Neural cell (in vitro differentiated cells): ENCODE measurements around the gene IPMK. TPM values are rescaled to one million over a fixed set of nuclear protein-coding genes. Genes with fewer than 3 reads are reported as not detected.
A peak's percentile ranks its signal among the peaks of the same experiment; 100 is the strongest.

Experiments
- H2AFZ ChIP-seq: fragments of 200-600, 300-800 bp; sonication (generic), shearing (Covaris generic); 2 replicates; pipeline ENCODE4 v1.6.0; 2014; ENCODE audit warnings: low read depth, mild to moderate bottlenecking, antibody characterized with exemption, low read length, moderate library complexity
- H3F3A ChIP-seq: fragments of 200-600 bp; shearing (Covaris generic); 2 replicates; pipeline ENCODE4 v1.6.1; 2016; ENCODE audit warnings: mild to moderate bottlenecking, moderate library complexity, mixed read lengths, antibody characterized with exemption, low read length; ENCODE audit not compliant: insufficient read depth, poor library complexity, severe bottlenecking
- H3K27ac ChIP-seq: fragments of 200-600, 300-800 bp; sonication (generic), shearing (Covaris generic); 2 replicates; pipeline ENCODE4 v1.5.1; 2014; ENCODE audit warnings: mild to moderate bottlenecking, low read length, moderate library complexity
- H3K27me3 ChIP-seq: fragments of 300-800, 200-600 bp; sonication (generic), shearing (Covaris generic); 2 replicates; pipeline ENCODE4 v1.6.0; 2014; ENCODE audit warnings: mild to moderate bottlenecking, low read depth, low read length, moderate library complexity; ENCODE audit not compliant: insufficient read depth
- H3K36me3 ChIP-seq: fragments of 300-800, 200-600 bp; sonication (generic), shearing (Covaris generic); 2 replicates; pipeline ENCODE4 v1.5.1; 2014; ENCODE audit warnings: mild to moderate bottlenecking, antibody characterized with exemption, low read length, moderate library complexity; ENCODE audit not compliant: insufficient read depth
- H3K4me2 ChIP-seq: fragments of 300-800, 200-600 bp; sonication (generic), shearing (Covaris generic); 2 replicates; pipeline ENCODE4 v1.6.0; 2014; ENCODE audit warnings: mild to moderate bottlenecking, low read length
- H3K4me3 ChIP-seq: fragments of 300-800, 200-600 bp; sonication (generic), shearing (Covaris generic); 2 replicates; pipeline ENCODE4 v1.5.1; 2014; ENCODE audit warnings: mild to moderate bottlenecking, low read length, moderate library complexity
- H3K79me2 ChIP-seq: fragments of 200-600 bp; shearing (Covaris generic); replicated peaks from 2 replicates; pipeline ENCODE4 v1.6.0; 2014; ENCODE audit warnings: mild to moderate bottlenecking, low read length, moderate library complexity; ENCODE audit not compliant: insufficient read depth
- H3K9ac ChIP-seq: fragments of 300-800, 200-600 bp; sonication (generic), shearing (Covaris generic); 2 replicates; pipeline ENCODE4 v1.6.1; 2016; ENCODE audit warnings: mild to moderate bottlenecking, low read length, mixed read lengths
- H3K9me2 ChIP-seq: fragments of 200-600 bp; shearing (Covaris generic); 2 replicates; pipeline ENCODE4 v1.6.1; 2016; ENCODE audit warnings: mild to moderate bottlenecking, low read length, mixed read lengths; ENCODE audit not compliant: insufficient read depth
- H3K9me3 ChIP-seq: fragments of 200-600, 300-800 bp; sonication (generic), shearing (Covaris generic); 2 replicates; pipeline ENCODE4 v1.6.1; 2016; ENCODE audit warnings: mild to moderate bottlenecking, mixed run types, low read length, moderate library complexity, mixed read lengths
- H4K20me1 ChIP-seq: fragments of 200-600 bp; shearing (Covaris generic); 2 replicates; pipeline ENCODE4 v1.6.1; 2016; ENCODE audit warnings: mild to moderate bottlenecking, mixed run types; ENCODE audit not compliant: insufficient read depth
- EP300 ChIP-seq: fragments of 450-650 bp; conservative IDR thresholded peaks from 2 replicates; pipeline ENCODE4 v1.6.1; 2014; ENCODE audit warnings: antibody characterized with exemption, mild to moderate bottlenecking, moderate library complexity; ENCODE audit not compliant: poor library complexity, severe bottlenecking
- EZH2 ChIP-seq: fragments of 200-600, 300-800 bp; shearing (Covaris generic), sonication (generic); IDR thresholded peaks from 2 replicates; pipeline ENCODE4 v1.6.1; 2014; ENCODE audit warnings: antibody characterized with exemption, low read length, borderline replicate concordance, mild to moderate bottlenecking; ENCODE audit not compliant: insufficient read depth, poor library complexity, severe bottlenecking
- MXI1 ChIP-seq: fragments of 450-650 bp; conservative IDR thresholded peaks from 2 replicates; pipeline ENCODE4 v1.6.1; 2014; ENCODE audit warnings: antibody characterized with exemption, mild to moderate bottlenecking; ENCODE audit not compliant: poor library complexity, severe bottlenecking
- POLR2AphosphoS5 ChIP-seq: IDR thresholded peaks from 2 replicates; pipeline ENCODE4 v1.6.1; 2012
- RAD21 ChIP-seq: fragments of 450-650 bp; conservative IDR thresholded peaks from 2 replicates; pipeline ENCODE4 v1.6.1; 2014; ENCODE audit warnings: antibody characterized with exemption, mild to moderate bottlenecking, moderate library complexity
- SMC3 ChIP-seq: fragments of 450-650 bp; conservative IDR thresholded peaks from 2 replicates; pipeline ENCODE4 v1.6.1; 2014; ENCODE audit warnings: antibody characterized with exemption, mild to moderate bottlenecking, moderate library complexity; ENCODE audit not compliant: poor library complexity
- TAF1 ChIP-seq: IDR thresholded peaks from 2 replicates; pipeline ENCODE4 v1.6.1; 2012; ENCODE audit warnings: low read depth
- polyA plus RNA-seq: library from polyadenylated mRNA; depleted of rRNA; stranded (reverse); fragments of >200 nt; gene quantifications from 2 replicates; pipeline ENCODE4 v1.2.3, GENCODE V29; 2014
- TF ChIP-seq, protein P1 (sequence below): fragments of 450-650 bp; IDR thresholded peaks from 2 replicates; pipeline ENCODE4 v1.5.1; 2014; ENCODE audit warnings: antibody characterized with exemption, mild to moderate bottlenecking, moderate library complexity; ENCODE audit not compliant: poor library complexity, severe bottlenecking
- TF ChIP-seq, protein P2 (sequence below): IDR thresholded peaks from 2 replicates; pipeline ENCODE4 v1.6.1; 2012; ENCODE audit warnings: borderline replicate concordance

The IPMK gene
- polyA plus RNA-seq, 1 donor from 2014 or later, result 11.7 TPM

DNA sequence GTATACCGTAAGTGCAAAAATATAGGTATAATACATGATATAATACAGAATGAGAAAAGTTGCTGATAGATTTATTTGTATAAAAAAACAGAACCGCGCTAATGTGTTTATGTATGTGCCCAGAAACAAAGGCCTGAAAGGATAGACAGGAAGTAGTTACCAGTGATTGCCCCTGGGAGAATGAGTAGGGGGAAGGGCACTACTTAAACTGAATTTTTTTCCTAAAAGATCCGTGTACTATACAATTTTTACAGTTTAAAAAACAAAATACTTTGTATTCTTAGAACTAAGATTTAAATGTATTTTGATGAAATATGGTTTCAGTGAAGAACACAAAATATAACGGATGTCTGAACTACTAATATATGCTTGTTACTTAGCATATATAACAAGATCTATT lies 2.9 kb downstream of the IPMK start:
- Histone ChIP-seq H3K9me2 (no peaks in the 10 kb centered on the region), H3K36me3 (no peaks in the 10 kb centered on the region), H3K4me2 (peak overlapping the region; percentile 68), H4K20me1 (no peaks in the 10 kb centered on the region), H3K27ac (no peak overlapping the region), H3K9me3 (no peaks in the 10 kb centered on the region), H3F3A (no peaks in the 10 kb centered on the region), H3K4me3 (peak overlapping the region; percentile 90), H2AFZ (no peak overlapping the region), H3K27me3 (no peaks in the 10 kb centered on the region), H3K9ac (no peak overlapping the region), H3K79me2 (peaks cover 45% of the 10 kb centered on the region)
- TF ChIP-seq EP300, result no peak
- no peak for TF ChIP-seq MXI1
- TF ChIP-seq SMC3, result no peak
- TF ChIP-seq POLR2AphosphoS5, result no peak
- TF ChIP-seq, protein P1, sequence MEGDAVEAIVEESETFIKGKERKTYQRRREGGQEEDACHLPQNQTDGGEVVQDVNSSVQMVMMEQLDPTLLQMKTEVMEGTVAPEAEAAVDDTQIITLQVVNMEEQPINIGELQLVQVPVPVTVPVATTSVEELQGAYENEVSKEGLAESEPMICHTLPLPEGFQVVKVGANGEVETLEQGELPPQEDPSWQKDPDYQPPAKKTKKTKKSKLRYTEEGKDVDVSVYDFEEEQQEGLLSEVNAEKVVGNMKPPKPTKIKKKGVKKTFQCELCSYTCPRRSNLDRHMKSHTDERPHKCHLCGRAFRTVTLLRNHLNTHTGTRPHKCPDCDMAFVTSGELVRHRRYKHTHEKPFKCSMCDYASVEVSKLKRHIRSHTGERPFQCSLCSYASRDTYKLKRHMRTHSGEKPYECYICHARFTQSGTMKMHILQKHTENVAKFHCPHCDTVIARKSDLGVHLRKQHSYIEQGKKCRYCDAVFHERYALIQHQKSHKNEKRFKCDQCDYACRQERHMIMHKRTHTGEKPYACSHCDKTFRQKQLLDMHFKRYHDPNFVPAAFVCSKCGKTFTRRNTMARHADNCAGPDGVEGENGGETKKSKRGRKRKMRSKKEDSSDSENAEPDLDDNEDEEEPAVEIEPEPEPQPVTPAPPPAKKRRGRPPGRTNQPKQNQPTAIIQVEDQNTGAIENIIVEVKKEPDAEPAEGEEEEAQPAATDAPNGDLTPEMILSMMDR, result no peak
- no peak for TF ChIP-seq EZH2
- no peak for TF ChIP-seq RAD21
- TF ChIP-seq TAF1, result no peak

DNA sequence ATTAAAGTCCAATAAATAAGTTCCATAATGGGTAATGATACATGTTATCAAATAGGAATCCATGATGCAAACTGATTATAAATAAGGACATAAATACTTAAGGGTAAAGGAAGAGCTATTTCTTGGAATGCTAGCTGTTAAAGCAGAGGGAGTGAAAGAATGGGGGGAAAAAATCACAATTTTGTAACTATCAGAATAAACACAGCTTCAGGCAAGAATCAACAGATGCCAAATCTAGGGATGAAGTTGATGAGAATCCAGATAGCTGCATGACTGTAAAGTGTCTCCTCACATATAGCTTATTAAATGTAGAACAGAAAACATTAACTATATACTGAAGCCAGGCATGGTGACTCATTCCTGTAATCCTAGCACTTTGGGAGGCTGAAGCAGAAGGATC lies 4.9 kb downstream of the IPMK start:
- Histone ChIP-seq H3K36me3 (no peaks in the 10 kb centered on the region), H3K4me3 (no peak overlapping the region), H4K20me1 (no peaks in the 10 kb centered on the region), H3K9me2 (no peaks in the 10 kb centered on the region), H3K27ac (no peak overlapping the region), H2AFZ (no peak overlapping the region), H3K9ac (no peak overlapping the region), H3K4me2 (no peak overlapping the region), H3K9me3 (no peaks in the 10 kb centered on the region), H3K27me3 (no peaks in the 10 kb centered on the region), H3K79me2 (peaks cover 57% of the 10 kb centered on the region), H3F3A (no peaks in the 10 kb centered on the region)
- TF ChIP-seq, protein P1, result no peak
- no peak for TF ChIP-seq POLR2AphosphoS5
- TF ChIP-seq TAF1, result no peak
- TF ChIP-seq MXI1, result no peak

DNA sequence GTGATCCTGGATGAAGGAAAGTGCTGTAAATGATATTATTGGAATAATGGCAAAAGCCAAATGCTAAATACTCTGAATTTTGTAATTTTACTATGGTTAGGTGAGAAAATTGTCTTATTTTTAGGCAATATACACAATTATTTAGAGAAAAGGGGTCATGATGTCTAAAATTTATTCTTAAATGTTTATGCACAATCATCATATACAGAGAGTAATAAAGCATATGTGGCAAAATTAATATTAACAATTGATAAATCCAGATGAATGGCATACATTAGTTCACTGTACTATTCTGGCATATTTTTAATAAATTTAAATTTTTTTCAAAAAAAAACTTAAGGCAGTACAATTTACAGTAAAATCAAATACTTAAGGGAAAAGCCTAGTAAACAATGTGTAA lies 7.4 kb downstream of the IPMK start:
- H3K9me3 ChIP-seq, result no peaks in the 10 kb centered on the region
- no peak overlapping the region for H3K27ac ChIP-seq
- H3K27me3 ChIP-seq, result no peaks in the 10 kb centered on the region
- H3K9ac ChIP-seq, result no peak overlapping the region
- H3K4me3 ChIP-seq, result no peak overlapping the region
- no peak for TF ChIP-seq SMC3
- TF ChIP-seq, protein P2, sequence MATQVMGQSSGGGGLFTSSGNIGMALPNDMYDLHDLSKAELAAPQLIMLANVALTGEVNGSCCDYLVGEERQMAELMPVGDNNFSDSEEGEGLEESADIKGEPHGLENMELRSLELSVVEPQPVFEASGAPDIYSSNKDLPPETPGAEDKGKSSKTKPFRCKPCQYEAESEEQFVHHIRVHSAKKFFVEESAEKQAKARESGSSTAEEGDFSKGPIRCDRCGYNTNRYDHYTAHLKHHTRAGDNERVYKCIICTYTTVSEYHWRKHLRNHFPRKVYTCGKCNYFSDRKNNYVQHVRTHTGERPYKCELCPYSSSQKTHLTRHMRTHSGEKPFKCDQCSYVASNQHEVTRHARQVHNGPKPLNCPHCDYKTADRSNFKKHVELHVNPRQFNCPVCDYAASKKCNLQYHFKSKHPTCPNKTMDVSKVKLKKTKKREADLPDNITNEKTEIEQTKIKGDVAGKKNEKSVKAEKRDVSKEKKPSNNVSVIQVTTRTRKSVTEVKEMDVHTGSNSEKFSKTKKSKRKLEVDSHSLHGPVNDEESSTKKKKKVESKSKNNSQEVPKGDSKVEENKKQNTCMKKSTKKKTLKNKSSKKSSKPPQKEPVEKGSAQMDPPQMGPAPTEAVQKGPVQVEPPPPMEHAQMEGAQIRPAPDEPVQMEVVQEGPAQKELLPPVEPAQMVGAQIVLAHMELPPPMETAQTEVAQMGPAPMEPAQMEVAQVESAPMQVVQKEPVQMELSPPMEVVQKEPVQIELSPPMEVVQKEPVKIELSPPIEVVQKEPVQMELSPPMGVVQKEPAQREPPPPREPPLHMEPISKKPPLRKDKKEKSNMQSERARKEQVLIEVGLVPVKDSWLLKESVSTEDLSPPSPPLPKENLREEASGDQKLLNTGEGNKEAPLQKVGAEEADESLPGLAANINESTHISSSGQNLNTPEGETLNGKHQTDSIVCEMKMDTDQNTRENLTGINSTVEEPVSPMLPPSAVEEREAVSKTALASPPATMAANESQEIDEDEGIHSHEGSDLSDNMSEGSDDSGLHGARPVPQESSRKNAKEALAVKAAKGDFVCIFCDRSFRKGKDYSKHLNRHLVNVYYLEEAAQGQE, result no peak
- no peak for TF ChIP-seq EP300
- no peak for TF ChIP-seq EZH2
- TF ChIP-seq TAF1, result no peak
- TF ChIP-seq MXI1, result no peak
- TF ChIP-seq, protein P1, result no peak
- no peak for TF ChIP-seq RAD21
- no peak for TF ChIP-seq POLR2AphosphoS5
- peaks cover 43% of the 10 kb centered on the region for H3K79me2 ChIP-seq
- no peaks in the 10 kb centered on the region for H4K20me1 ChIP-seq
- H3F3A ChIP-seq, result no peaks in the 10 kb centered on the region
- no peaks in the 10 kb centered on the region for H3K9me2 ChIP-seq
- H3K36me3 ChIP-seq, result no peaks in the 10 kb centered on the region
- no peak overlapping the region for H2AFZ ChIP-seq
- no peak overlapping the region for H3K4me2 ChIP-seq
